Measurements from ENCODE around the gene PTP4A1. TPM values are rescaled to one million over a fixed set of nuclear protein-coding genes. Genes with fewer than 3 reads are reported as not detected.

Gene PTP4A1
- total and polyA plus RNA-seq, 2 of the 13 experiments (the other 11 are each of a cell fraction or from before 2014, with no cell fraction given), result 141 to 376 TPM

- in situ Hi-C loops (cut with HindIII; ENCODE audit: extremely low pct_ligation_motif_present, low pct_unique_long_range_greater_than_20kb) (no loop called here), intact Hi-C loops (cut with micrococcal nuclease; ENCODE audit: unreplicated experiment) (no loop called here)
- no peak overlapping the region for H2AFZ ChIP-seq (ENCODE audit: low read length)
- H3K27ac ChIP-seq (ENCODE audit: extremely low read length, insufficient read depth, low read length), result no peak overlapping the region
- no peak for TF ChIP-seq HOXA9 (CRISPR knock-in tag; IDR thresholded peaks at IDR 0.05; ENCODE audit: borderline replicate concordance)
- TF ChIP-seq MEIS2 (CRISPR knock-in tag; IDR thresholded peaks at IDR 0.05), result no peak
- no peak for TF ChIP-seq ZNF772 (CRISPR knock-in tag; IDR thresholded peaks at IDR 0.05)
- TF ChIP-seq DPF2 (CRISPR knock-in tag; IDR thresholded peaks at IDR 0.05; ENCODE audit: borderline replicate concordance, low read depth), result no peak
- TF ChIP-seq ETV5 (CRISPR knock-in tag; IDR thresholded peaks at IDR 0.05; ENCODE audit: borderline replicate concordance), result no peak
- no peak for TF ChIP-seq ZNF513 (CRISPR knock-in tag; conservative IDR thresholded peaks at IDR 0.05)
- TF ChIP-seq, protein P1, sequence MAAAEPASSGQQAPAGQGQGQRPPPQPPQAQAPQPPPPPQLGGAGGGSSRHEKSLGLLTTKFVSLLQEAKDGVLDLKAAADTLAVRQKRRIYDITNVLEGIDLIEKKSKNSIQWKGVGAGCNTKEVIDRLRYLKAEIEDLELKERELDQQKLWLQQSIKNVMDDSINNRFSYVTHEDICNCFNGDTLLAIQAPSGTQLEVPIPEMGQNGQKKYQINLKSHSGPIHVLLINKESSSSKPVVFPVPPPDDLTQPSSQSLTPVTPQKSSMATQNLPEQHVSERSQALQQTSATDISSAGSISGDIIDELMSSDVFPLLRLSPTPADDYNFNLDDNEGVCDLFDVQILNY (CRISPR knock-in tag; conservative IDR thresholded peaks at IDR 0.05), result no peak
- TF ChIP-seq BORCS8-MEF2B (CRISPR knock-in tag; IDR thresholded peaks at IDR 0.05), result no peak
- TF ChIP-seq, protein P2, sequence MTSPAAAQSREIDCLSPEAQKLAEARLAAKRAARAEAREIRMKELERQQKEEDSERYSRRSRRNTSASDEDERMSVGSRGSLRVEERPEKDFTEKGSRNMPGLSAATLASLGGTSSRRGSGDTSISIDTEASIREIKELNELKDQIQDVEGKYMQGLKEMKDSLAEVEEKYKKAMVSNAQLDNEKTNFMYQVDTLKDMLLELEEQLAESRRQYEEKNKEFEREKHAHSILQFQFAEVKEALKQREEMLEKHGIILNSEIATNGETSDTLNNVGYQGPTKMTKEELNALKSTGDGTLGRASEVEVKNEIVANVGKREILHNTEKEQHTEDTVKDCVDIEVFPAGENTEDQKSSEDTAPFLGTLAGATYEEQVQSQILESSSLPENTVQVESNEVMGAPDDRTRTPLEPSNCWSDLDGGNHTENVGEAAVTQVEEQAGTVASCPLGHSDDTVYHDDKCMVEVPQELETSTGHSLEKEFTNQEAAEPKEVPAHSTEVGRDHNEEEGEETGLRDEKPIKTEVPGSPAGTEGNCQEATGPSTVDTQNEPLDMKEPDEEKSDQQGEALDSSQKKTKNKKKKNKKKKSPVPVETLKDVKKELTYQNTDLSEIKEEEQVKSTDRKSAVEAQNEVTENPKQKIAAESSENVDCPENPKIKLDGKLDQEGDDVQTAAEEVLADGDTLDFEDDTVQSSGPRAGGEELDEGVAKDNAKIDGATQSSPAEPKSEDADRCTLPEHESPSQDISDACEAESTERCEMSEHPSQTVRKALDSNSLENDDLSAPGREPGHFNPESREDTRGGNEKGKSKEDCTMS (CRISPR knock-in tag; conservative IDR thresholded peaks at IDR 0.05), result no peak
- TF ChIP-seq, protein P3, sequence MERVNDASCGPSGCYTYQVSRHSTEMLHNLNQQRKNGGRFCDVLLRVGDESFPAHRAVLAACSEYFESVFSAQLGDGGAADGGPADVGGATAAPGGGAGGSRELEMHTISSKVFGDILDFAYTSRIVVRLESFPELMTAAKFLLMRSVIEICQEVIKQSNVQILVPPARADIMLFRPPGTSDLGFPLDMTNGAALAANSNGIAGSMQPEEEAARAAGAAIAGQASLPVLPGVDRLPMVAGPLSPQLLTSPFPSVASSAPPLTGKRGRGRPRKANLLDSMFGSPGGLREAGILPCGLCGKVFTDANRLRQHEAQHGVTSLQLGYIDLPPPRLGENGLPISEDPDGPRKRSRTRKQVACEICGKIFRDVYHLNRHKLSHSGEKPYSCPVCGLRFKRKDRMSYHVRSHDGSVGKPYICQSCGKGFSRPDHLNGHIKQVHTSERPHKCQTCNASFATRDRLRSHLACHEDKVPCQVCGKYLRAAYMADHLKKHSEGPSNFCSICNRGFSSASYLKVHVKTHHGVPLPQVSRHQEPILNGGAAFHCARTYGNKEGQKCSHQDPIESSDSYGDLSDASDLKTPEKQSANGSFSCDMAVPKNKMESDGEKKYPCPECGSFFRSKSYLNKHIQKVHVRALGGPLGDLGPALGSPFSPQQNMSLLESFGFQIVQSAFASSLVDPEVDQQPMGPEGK (CRISPR knock-in tag; IDR thresholded peaks at IDR 0.05), result no peak
- no peak for TF ChIP-seq ZNF564 (CRISPR knock-in tag; IDR thresholded peaks at IDR 0.05)
- no peak for TF ChIP-seq NFKB2 (CRISPR knock-in tag; IDR thresholded peaks at IDR 0.05; ENCODE audit: borderline replicate concordance)
- no peak for TF ChIP-seq ZNF577 (CRISPR knock-in tag; IDR thresholded peaks at IDR 0.05; ENCODE audit: borderline replicate concordance, low read depth)
- no peak for TF ChIP-seq HMG20B (CRISPR knock-in tag; conservative IDR thresholded peaks at IDR 0.05)
- TF ChIP-seq MIER3 (CRISPR knock-in tag; IDR thresholded peaks at IDR 0.05; ENCODE audit: borderline replicate concordance), result no peak
- TF ChIP-seq DZIP1 (CRISPR knock-in tag; IDR thresholded peaks at IDR 0.05), result no peak
- FAIRE-seq (no peak), ATAC-seq (no peak), DNase-seq (ENCODE audit: low spot score) (no peak)
- no peaks in the 10 kb centered on the region for H3K36me3 ChIP-seq (replicated peaks in 1 of 2; ENCODE audit: control insufficient read depth in 1 of 2, insufficient read depth in 2 of 2, low read length in 2 of 2)
- H3K27me3 ChIP-seq (ENCODE audit: control insufficient read depth in 1 of 2, insufficient read depth in 2 of 2, low read length in 2 of 2), result no peaks in the 10 kb centered on the region
- H3K4me2 ChIP-seq (ENCODE audit: low read depth, low read length), result no peak overlapping the region
- ChIA-PET CTCF (ENCODE audit: low intra/inter-chr PET ratio, low total read pairs) (no interaction called here), POLR2A (no interaction called here)
- no peaks in the 10 kb centered on the region for H3K79me2 ChIP-seq (ENCODE audit: insufficient read depth, low read length)
- H3K4me3 ChIP-seq (replicated peaks in 1 of 3; ENCODE audit: insufficient read depth in 1 of 3, low read depth in 2 of 3, low read length in 3 of 3), result no peak overlapping the region
- BruUV-seq (replicated peaks), result no TSS peak
- H3K9me3 ChIP-seq (ENCODE audit: low read length), result no peaks in the 10 kb centered on the region
- 88% methylated on average over 7 of the region's 7 CpGs for WGBS (ENCODE audit: low lambda C conversion rate)
- H3K4me1 ChIP-seq (ENCODE audit: insufficient read depth, low read length), result peaks cover 27% of the 10 kb centered on the region
- H3K9ac ChIP-seq (ENCODE audit: insufficient read depth, low read depth, low read length), result no peak overlapping the region
- H4K20me1 ChIP-seq (ENCODE audit: insufficient read depth, low read length), result no peaks in the 10 kb centered on the region
These were observed 20.6 kb downstream of the PTP4A1 start for GRCh38 chr6:63592886-63593285.
